GM23248 (cell line): ENCODE measurements around the gene MYO16. TPM values are rescaled to one million over a fixed set of nuclear protein-coding genes. Genes with fewer than 3 reads are reported as not detected.

Experiments used
- DNase-seq: peaks from one replicate; pipeline ENCODE4 v3.0.0-alpha.2; 2015
- H2AFZ ChIP-seq: fragments of 200-600 bp; sonication (generic); 2 replicates; pipeline ENCODE4 v1.6.1; 2016; ENCODE audit warnings: antibody characterized with exemption
- H3F3A ChIP-seq: fragments of 200-600 bp; sonication (generic); 2 replicates; pipeline ENCODE4 v1.6.1; 2016; ENCODE audit warnings: mild to moderate bottlenecking, antibody characterized with exemption, mixed run types; ENCODE audit not compliant: insufficient read depth
- H3K27ac ChIP-seq: fragments of 200-600 bp; sonication (generic); 2 replicates; pipeline ENCODE4 v1.5.1; 2016; ENCODE audit warnings: mild to moderate bottlenecking
- H3K27me3 ChIP-seq: fragments of 200-600 bp; sonication (generic); replicated peaks from 2 replicates; pipeline ENCODE4 v1.6.1; 2016; ENCODE audit warnings: mild to moderate bottlenecking; ENCODE audit not compliant: insufficient read depth
- H3K36me3 ChIP-seq: fragments of 200-600 bp; sonication (generic); 2 replicates; pipeline ENCODE4 v1.6.1; 2016; ENCODE audit warnings: low read depth, mild to moderate bottlenecking
- H3K4me1 ChIP-seq: fragments of 200-600 bp; sonication (generic); 2 replicates; pipeline ENCODE4 v1.6.1; 2016; ENCODE audit warnings: mild to moderate bottlenecking; ENCODE audit not compliant: insufficient read depth
- H3K4me2 ChIP-seq: fragments of 200-600 bp; sonication (generic); one replicate; pipeline ENCODE4 v1.6.1; 2016; ENCODE audit warnings: mild to moderate bottlenecking; ENCODE audit not compliant: unreplicated experiment
- H3K4me3 ChIP-seq: fragments of 200-600 bp; sonication (generic); 2 replicates; pipeline ENCODE4 v1.5.1; 2016; ENCODE audit warnings: mild to moderate bottlenecking
- H3K79me2 ChIP-seq: fragments of 200-600 bp; sonication (generic); 2 replicates; pipeline ENCODE4 v1.6.1; 2016; ENCODE audit warnings: mild to moderate bottlenecking; ENCODE audit not compliant: insufficient read depth
- H3K9ac ChIP-seq: fragments of 200-600 bp; sonication (generic); 2 replicates; pipeline ENCODE4 v1.6.1; 2016; ENCODE audit warnings: mild to moderate bottlenecking
- H3K9me2 ChIP-seq: fragments of 200-600 bp; sonication (generic); 2 replicates; pipeline ENCODE4 v1.6.1; 2016; ENCODE audit warnings: mixed run types, mild to moderate bottlenecking, moderate library complexity; ENCODE audit not compliant: insufficient read depth
- H3K9me3 ChIP-seq: fragments of 200-600 bp; sonication (generic); one replicate; pipeline ENCODE4 v1.6.1; 2017; ENCODE audit warnings: low read depth
- H4K20me1 ChIP-seq: fragments of 200-600 bp; sonication (generic); 2 replicates; pipeline ENCODE4 v1.6.0; 2016; ENCODE audit not compliant: insufficient read depth
- EZH2 ChIP-seq: fragments of 200-600 bp; sonication (generic); IDR thresholded peaks from 2 replicates; pipeline ENCODE4 v1.6.1; 2018; ENCODE audit warnings: antibody characterized with exemption, mild to moderate bottlenecking; ENCODE audit not compliant: insufficient read depth, poor library complexity, severe bottlenecking
- EZH2phosphoT487 ChIP-seq: fragments of 200-600 bp; sonication (generic); IDR thresholded peaks from 2 replicates; pipeline ENCODE4 v1.6.1; 2018; ENCODE audit warnings: antibody characterized with exemption, moderate library complexity, mild to moderate bottlenecking, low read depth; ENCODE audit not compliant: insufficient read depth
- WGBS, 2 experiments: methylation state at CpG; one replicate each; pipeline ENCODE4 v1.1.6; 2015 to 2017; ENCODE audit warnings: low lambda C conversion rate in 2 of 2, low coverage in 1 of 2; ENCODE audit errors: missing lambda C conversion rate in 2 of 2; 5-methylcytosine and 5-hydroxymethylcytosine counted together
- in situ Hi-C: fragments of 300-500 bp; cut with MboI; formaldehyde crosslinking; loops from 2 replicates; pipeline ENCODE4 v1.15.0; 2020
- polyA plus RNA-seq: library from polyadenylated mRNA; unstranded; fragments of >200 nt; fragmentation: Nextera tagmentation; extraction: Ambion mirVana; gene quantifications from 2 replicates; pipeline ENCODE4 v1.2.1, GENCODE V29; 2016
- total RNA-seq: library from RNA; depleted of rRNA; stranded (reverse); fragments of >200 nt; shearing (Covaris generic); gene quantifications from 2 replicates; pipeline ENCODE4 v1.2.3, GENCODE V29; 2014

Gene MYO16
- total and polyA plus RNA-seq, 2 experiments from 2014 or later: not detected

GRCh38 chr13:108624979-108625378 is 4.4 kb upstream of the MYO16 start:
- Histone ChIP-seq H4K20me1 (no peaks in the 10 kb centered on the region), H3K27me3 (no peaks in the 10 kb centered on the region), H3K79me2 (no peaks in the 10 kb centered on the region), H3K4me1 (no peaks in the 10 kb centered on the region), H3K4me3 (no peak overlapping the region), H2AFZ (no peak overlapping the region), H3F3A (no peaks in the 10 kb centered on the region), H3K36me3 (no peaks in the 10 kb centered on the region), H3K9ac (no peak overlapping the region), H3K9me3 (no peaks in the 10 kb centered on the region), H3K27ac (no peak overlapping the region), H3K9me2 (no peaks in the 10 kb centered on the region), H3K4me2 (no peak overlapping the region)
- 16 to 25% methylated on average over 4 of the region's 4 CpGs for WGBS, 2 experiments
- no peak for TF ChIP-seq EZH2phosphoT487
- TF ChIP-seq EZH2: no peak
- no peak for DNase-seq
- in situ Hi-C loops: no loop called here

- Histone ChIP-seq H3F3A (no peaks in the 10 kb centered on the region), H3K9me3 (no peaks in the 10 kb centered on the region), H4K20me1 (no peaks in the 10 kb centered on the region), H3K27me3 (no peaks in the 10 kb centered on the region), H2AFZ (no peak overlapping the region), H3K4me1 (no peaks in the 10 kb centered on the region), H3K4me2 (no peak overlapping the region), H3K9ac (no peak overlapping the region), H3K79me2 (no peaks in the 10 kb centered on the region), H3K27ac (no peak overlapping the region), H3K4me3 (no peak overlapping the region), H3K36me3 (no peaks in the 10 kb centered on the region), H3K9me2 (no peaks in the 10 kb centered on the region)
- DNase-seq: no peak
- 31 to 38% methylated on average over 1 of the region's 1 CpG for WGBS, 2 experiments
- in situ Hi-C loops: no loop called here
- TF ChIP-seq EZH2phosphoT487 (no peak), EZH2 (no peak)
Observed at GRCh38 chr13:108629988-108630387, 577 bp downstream of the MYO16 start.

- no peaks in the 10 kb centered on the region for H4K20me1 ChIP-seq
- no peaks in the 10 kb centered on the region for H3K4me1 ChIP-seq
- H3K27ac ChIP-seq: no peak overlapping the region
- no peaks in the 10 kb centered on the region for H3K9me3 ChIP-seq
- H3K79me2 ChIP-seq: no peaks in the 10 kb centered on the region
- TF ChIP-seq EZH2 (no peak), EZH2phosphoT487 (no peak)
- H3K27me3 ChIP-seq: no peaks in the 10 kb centered on the region
- H3K4me3 ChIP-seq: no peak overlapping the region
- no peak overlapping the region for H3K9ac ChIP-seq
- no peak for DNase-seq
- no peak overlapping the region for H3K4me2 ChIP-seq
- WGBS, 2 experiments: 20 to 30% methylated on average over 5 of the region's 5 CpGs
- H2AFZ ChIP-seq: no peak overlapping the region
- H3F3A ChIP-seq: no peaks in the 10 kb centered on the region
- in situ Hi-C loops: no loop called here
- no peaks in the 10 kb centered on the region for H3K9me2 ChIP-seq
- H3K36me3 ChIP-seq: no peaks in the 10 kb centered on the region
Observed at GRCh38 chr13:108632649-108633167, 3.3 kb downstream of the MYO16 start.

- H3K4me3 ChIP-seq: no peak overlapping the region
- no peaks in the 10 kb centered on the region for H3K36me3 ChIP-seq
- H3K9me2 ChIP-seq: no peaks in the 10 kb centered on the region
- 30 to 37% methylated on average over 4 of the region's 4 CpGs for WGBS, 2 experiments
- in situ Hi-C loops: no loop called here
- no peak overlapping the region for H2AFZ ChIP-seq
- H3K4me2 ChIP-seq: no peak overlapping the region
- H3F3A ChIP-seq: no peaks in the 10 kb centered on the region
- no peak overlapping the region for H3K27ac ChIP-seq
- H3K9ac ChIP-seq: no peak overlapping the region
- TF ChIP-seq EZH2phosphoT487 (no peak), EZH2 (no peak)
- H3K4me1 ChIP-seq: no peaks in the 10 kb centered on the region
- no peaks in the 10 kb centered on the region for H3K79me2 ChIP-seq
- no peaks in the 10 kb centered on the region for H4K20me1 ChIP-seq
- no peaks in the 10 kb centered on the region for H3K27me3 ChIP-seq
- no peak for DNase-seq
- no peaks in the 10 kb centered on the region for H3K9me3 ChIP-seq
Observed at GRCh38 chr13:108638901-108639300, 9.5 kb downstream of the MYO16 start.

- in situ Hi-C loops: no loop called here
- Histone ChIP-seq H3K9me3 (no peaks in the 10 kb centered on the region), H3K36me3 (no peaks in the 10 kb centered on the region), H3F3A (no peaks in the 10 kb centered on the region), H3K27ac (no peak overlapping the region), H3K4me2 (no peak overlapping the region), H3K9me2 (no peaks in the 10 kb centered on the region), H4K20me1 (no peaks in the 10 kb centered on the region), H3K79me2 (no peaks in the 10 kb centered on the region), H3K4me3 (no peak overlapping the region), H3K4me1 (no peaks in the 10 kb centered on the region), H2AFZ (no peak overlapping the region), H3K9ac (no peak overlapping the region), H3K27me3 (no peaks in the 10 kb centered on the region)
- TF ChIP-seq EZH2phosphoT487: no peak
- DNase-seq: no peak
- WGBS, 2 experiments: 42 to 50% methylated on average over 4 of the region's 4 CpGs
Observed at GRCh38 chr13:108643646-108644353, 14.4 kb downstream of the MYO16 start.
